ENCODE measurements around the gene MACROD2. TPM values are rescaled to one million over a fixed set of nuclear protein-coding genes. Genes with fewer than 3 reads are reported as not detected.

The MACROD2 gene
- total and polyA plus RNA-seq, 2 of the 4 experiments (the other 2 are of a cell fraction): not detected

GRCh38 chr20:15061061-15061430 is 1065.7 kb downstream of the MACROD2 start:
- dilution Hi-C loops (cut with HindIII; ENCODE audit: low sequenced_read_pairs, unreplicated experiment) (no loop called here), intact Hi-C loops (cut with micrococcal nuclease) (no loop called here), in situ Hi-C loops (cut with MboI; ENCODE audit: low sequenced_read_pairs) (no loop called here)
- DNase-seq: no peak
- ChIA-PET CTCF (no interaction called here), POLR2A (ENCODE audit: unreplicated experiment) (no interaction called here)
- Histone ChIP-seq H3K79me1 (ENCODE audit: low read depth in 1 of 2, low read length in 2 of 2) (no peaks in the 10 kb centered on the region), H2AK9ac (replicated peaks; ENCODE audit: low read depth, low read length, poor library complexity) (no peak overlapping the region), H3K14ac (replicated peaks; ENCODE audit: low read depth, low read length) (no peak overlapping the region), H3K9ac (ENCODE audit: low read depth, low read length) (no peak overlapping the region), H3K4ac (ENCODE audit: low read depth, low read length) (no peak overlapping the region), H4K8ac (ENCODE audit: low read depth in 2 of 2, low read length in 2 of 2) (no peak overlapping the region), H3K4me2 (ENCODE audit: low read depth, low read length) (no peak overlapping the region), H3K27me3 (ENCODE audit: control insufficient read depth, insufficient read depth, low read length) (no peaks in the 10 kb centered on the region), H3K23ac (ENCODE audit: low read depth, low read length) (no peak overlapping the region), H4K91ac (ENCODE audit: insufficient read depth, low read depth, low read length) (no peak overlapping the region), H3K4me3 (ENCODE audit: insufficient read depth, low read depth, low read length) (no peak overlapping the region), H3K9me1 (ENCODE audit: insufficient read depth, low read length) (no peaks in the 10 kb centered on the region), H2BK5ac (ENCODE audit: low read depth, low read length, poor library complexity, severe bottlenecking) (no peak overlapping the region), H2BK15ac (ENCODE audit: low read depth, low read length) (no peak overlapping the region), H3K18ac (ENCODE audit: low read depth, low read length) (no peak overlapping the region), H3K4me1 (ENCODE audit: control insufficient read depth, insufficient read depth, low read length) (no peaks in the 10 kb centered on the region), H3K56ac (ENCODE audit: extremely low read depth, insufficient read depth, low read length) (no peak overlapping the region), H2BK120ac (ENCODE audit: low read depth, low read length) (no peak overlapping the region), H4K20me1 (ENCODE audit: insufficient read depth, low read length) (no peaks in the 10 kb centered on the region), H3K36me3 (ENCODE audit: control insufficient read depth, insufficient read depth, low read length) (no peaks in the 10 kb centered on the region), H4K5ac (ENCODE audit: low read depth, low read length) (no peak overlapping the region), H2BK20ac (ENCODE audit: low read depth, low read length) (no peak overlapping the region), H3K27ac (ENCODE audit: insufficient read depth, low read length) (no peak overlapping the region), H2AFZ (replicated peaks; ENCODE audit: low read length, poor library complexity) (no peak overlapping the region), H3K9me3 (ENCODE audit: control insufficient read depth, insufficient read depth, low read length) (peaks cover 18% of the 10 kb centered on the region), H2AK5ac (ENCODE audit: low read depth, low read length) (no peak overlapping the region)
- no peak for TF ChIP-seq SMC3 (IDR thresholded peaks at IDR 0.05; ENCODE audit: low read depth, low read length)
- no peak for TF ChIP-seq POLR2A (IDR thresholded peaks at IDR 0.05; ENCODE audit: low read depth, low read length)
- no peak for TF ChIP-seq RFX5 (IDR thresholded peaks at IDR 0.05; ENCODE audit: low read depth, low read length)
- TF ChIP-seq RCOR1 (IDR thresholded peaks at IDR 0.05; ENCODE audit: insufficient replicate concordance, low read length): no peak
- no peak for TF ChIP-seq MAFK (IDR thresholded peaks at IDR 0.05; ENCODE audit: low read depth, low read length)
- TF ChIP-seq NFE2L2 (IDR thresholded peaks at IDR 0.05; ENCODE audit: low read depth, low read length): no peak
- TF ChIP-seq MXI1 (IDR thresholded peaks at IDR 0.05; ENCODE audit: borderline replicate concordance, low read depth, low read length): no peak
- no peak for TF ChIP-seq BHLHE40 (IDR thresholded peaks at IDR 0.05; ENCODE audit: low read depth, low read length)
- TF ChIP-seq RAD21 (IDR thresholded peaks at IDR 0.05; ENCODE audit: low read length): no peak
- TF ChIP-seq USF2 (IDR thresholded peaks at IDR 0.05; ENCODE audit: low read depth, low read length): no peak
- TF ChIP-seq CHD1 (IDR thresholded peaks at IDR 0.05; ENCODE audit: low read depth, low read length): no peak
- no peak for TF ChIP-seq MAZ (IDR thresholded peaks at IDR 0.05; ENCODE audit: borderline replicate concordance, low read depth, low read length)
- TF ChIP-seq FOS (IDR thresholded peaks at IDR 0.05; ENCODE audit: low read depth, low read length): no peak
- TF ChIP-seq CEBPB (IDR thresholded peaks at IDR 0.05; ENCODE audit: low read depth, low read length): no peak
- no peak for TF ChIP-seq CTCF (conservative IDR thresholded peaks at IDR 0.05; ENCODE audit: low read depth, low read length)
- no peak for TF ChIP-seq ELK1 (IDR thresholded peaks at IDR 0.05; ENCODE audit: borderline replicate concordance, low read depth, low read length)
- WGBS, 2 experiments (ENCODE audit: extremely low coverage in 2 of 2, insufficient read length in 1 of 2): 20% methylated on average over 1 of the region's 2 CpGs; no CpG with 5 or more reads in 1 of the 2 experiments
- no peak for ATAC-seq (ENCODE audit: low read depth)
- no TSS peak for BruUV-seq (replicated peaks)

Measured in IMR-90 (cell line).